Epidermal melanocyte (primary cell): ENCODE measurements around the gene PRSS12.
"Not testable (repeated sequence)": the region's sequence is repeated elsewhere in the genome, so short reads cannot be mapped to it uniquely, and the experiment has no call there.

Experiments used
- DNase-seq: peaks from one replicate; pipeline ENCODE4 v3.0.0; 2011; ENCODE audit warnings: low spot score; ENCODE audit not compliant: insufficient read length

PRSS12 gene

GRCh38 chr4:118325431-118325830, 27.4 kb downstream of the PRSS12 start:
- no peak for DNase-seq

- no peak for DNase-seq
Observed at GRCh38 chr4:118322831-118323502, 29.8 kb downstream of the PRSS12 start.

- DNase-seq = no peak
Observed at GRCh38 chr4:118318931-118319330, 33.9 kb downstream of the PRSS12 start.

GRCh38 chr4:118317691-118318090, 35.1 kb downstream of the PRSS12 start:
- DNase-seq = no peak

- DNase-seq = no peak
Observed at GRCh38 chr4:118314221-118314620, 38.6 kb downstream of the PRSS12 start.

GRCh38 chr4:118313098-118313497, 39.7 kb downstream of the PRSS12 start:
- no peak for DNase-seq

GRCh38 chr4:118308306-118309030, 44.3 kb downstream of the PRSS12 start:
- no peak for DNase-seq

GRCh38 chr4:118307643-118308042, 45.2 kb downstream of the PRSS12 start:
- no peak for DNase-seq

- DNase-seq = not testable (repeated sequence)
Observed at GRCh38 chr4:118299619-118300018, 53.2 kb downstream of the PRSS12 start.

- no peak for DNase-seq
Observed at GRCh38 chr4:118296729-118297128, 56.1 kb downstream of the PRSS12 start.

- DNase-seq = no peak
Observed at GRCh38 chr4:118290951-118291350, 61.9 kb downstream of the PRSS12 start.

- no peak for DNase-seq
Observed at GRCh38 chr4:118289794-118290193, 63.0 kb downstream of the PRSS12 start.

GRCh38 chr4:118287711-118288451, 64.9 kb downstream of the PRSS12 start:
- no peak for DNase-seq

- DNase-seq = no peak
Observed at GRCh38 chr4:118286685-118287084, 66.1 kb downstream of the PRSS12 start.

GRCh38 chr4:118285931-118286330, 66.9 kb downstream of the PRSS12 start:
- DNase-seq = no peak

GRCh38 chr4:118284169-118284568, 68.6 kb downstream of the PRSS12 start:
- DNase-seq = no peak

- DNase-seq = no peak
Observed at GRCh38 chr4:118282692-118283091, 70.1 kb downstream of the PRSS12 start.

GRCh38 chr4:118281611-118282442, 71.0 kb downstream of the PRSS12 start:
- DNase-seq = no peak

GRCh38 chr4:118280501-118281218, 72.1 kb downstream of the PRSS12 start:
- no peak for DNase-seq

- no peak for DNase-seq
Observed at GRCh38 chr4:118279920-118280432, 72.8 kb downstream of the PRSS12 start.

GRCh38 chr4:118279328-118279727, 73.5 kb downstream of the PRSS12 start:
- DNase-seq = no peak
